Measurements from ENCODE around the gene PARD3B. TPM values are rescaled to one million over a fixed set of nuclear protein-coding genes. Genes with fewer than 3 reads are reported as not detected.

Gene PARD3B
- total RNA-seq, 1 experiment from 2014 or later, result 3.9 TPM

GRCh38 chr2:205657579-205657978 lies 1112.3 kb downstream of the PARD3B start:
- POLR2A ChIA-PET (ENCODE audit: unreplicated experiment), result no interaction called here
- DNase-seq, result no peak
- no peaks in the 10 kb centered on the region for H3K36me3 ChIP-seq (ENCODE audit: low read depth, low read length)
- H4K20me1 ChIP-seq (ENCODE audit: low read length), result no peaks in the 10 kb centered on the region
- no peak overlapping the region for H3K4me2 ChIP-seq (ENCODE audit: low read length)
- TF ChIP-seq CTCF (conservative IDR thresholded peaks at IDR 0.05; ENCODE audit: low read depth, low read length) (no peak), EZH2 (IDR thresholded peaks at IDR 0.05; ENCODE audit: low read length, unreplicated experiment) (no peak), EZH2phosphoT487 (IDR thresholded peaks at IDR 0.05; ENCODE audit: borderline replicate concordance, low read length) (no peak)
- no peaks in the 10 kb centered on the region for H3K9me3 ChIP-seq (ENCODE audit: low read length)
- CTCF ChIA-PET, result no interaction called here
- H3K9me2 ChIP-seq (replicated peaks; ENCODE audit: low read length), result no peaks in the 10 kb centered on the region
- ATAC-seq, result no peak
- no peaks in the 10 kb centered on the region for H3K79me2 ChIP-seq (ENCODE audit: low read length)
- no peak overlapping the region for H3K4me3 ChIP-seq (ENCODE audit: low read length)
- BruUV-seq (replicated peaks), result no TSS peak
- no peak overlapping the region for H3K9ac ChIP-seq (ENCODE audit: low read length)
- H3K27me3 ChIP-seq (ENCODE audit: low read length), result no peaks in the 10 kb centered on the region
- H3K4me1 ChIP-seq (ENCODE audit: insufficient read depth, low read length), result peaks cover 9% of the 10 kb centered on the region; the same call in 1 of the 2 replicates
- H3F3A ChIP-seq (ENCODE audit: low read length, unreplicated experiment), result no peaks in the 10 kb centered on the region
- intact Hi-C loops (cut with micrococcal nuclease), result no loop called here
- H3K27ac ChIP-seq (ENCODE audit: low read length), result no peak overlapping the region
- H2AFZ ChIP-seq (ENCODE audit: low read length), result no peak overlapping the region

- Histone ChIP-seq H3K9ac (ENCODE audit: low read length) (no peak overlapping the region), H3K27me3 (ENCODE audit: low read length) (no peaks in the 10 kb centered on the region), H3F3A (ENCODE audit: low read length, unreplicated experiment) (no peaks in the 10 kb centered on the region), H2AFZ (ENCODE audit: low read length) (no peak overlapping the region), H4K20me1 (ENCODE audit: low read length) (no peaks in the 10 kb centered on the region), H3K27ac (ENCODE audit: low read length) (no peak overlapping the region), H3K9me3 (ENCODE audit: low read length) (no peaks in the 10 kb centered on the region), H3K36me3 (ENCODE audit: low read depth, low read length) (no peaks in the 10 kb centered on the region), H3K4me3 (ENCODE audit: low read length) (no peak overlapping the region), H3K9me2 (replicated peaks; ENCODE audit: low read length) (no peaks in the 10 kb centered on the region), H3K4me1 (ENCODE audit: insufficient read depth, low read length) (peaks cover 9% of the 10 kb centered on the region; the same call in 1 of the 2 replicates), H3K4me2 (ENCODE audit: low read length) (no peak overlapping the region), H3K79me2 (ENCODE audit: low read length) (no peaks in the 10 kb centered on the region)
- ATAC-seq, result no peak
- DNase-seq, result no peak
- POLR2A ChIA-PET (ENCODE audit: unreplicated experiment), result no interaction called here
- CTCF ChIA-PET, result no interaction called here
- intact Hi-C loops (cut with micrococcal nuclease), result no loop called here
- BruUV-seq (replicated peaks), result no TSS peak
- TF ChIP-seq EZH2 (IDR thresholded peaks at IDR 0.05; ENCODE audit: low read length, unreplicated experiment) (no peak), EZH2phosphoT487 (IDR thresholded peaks at IDR 0.05; ENCODE audit: borderline replicate concordance, low read length) (no peak), CTCF (conservative IDR thresholded peaks at IDR 0.05; ENCODE audit: low read depth, low read length) (no peak)
These were observed 1112.8 kb downstream of the PARD3B start for GRCh38 chr2:205658068-205658467.

- no peak overlapping the region for H3K4me3 ChIP-seq (ENCODE audit: low read length)
- H3F3A ChIP-seq (ENCODE audit: low read length, unreplicated experiment), result no peaks in the 10 kb centered on the region
- H3K9me3 ChIP-seq (ENCODE audit: low read length), result no peaks in the 10 kb centered on the region
- BruUV-seq (replicated peaks), result no TSS peak
- no peak overlapping the region for H3K4me2 ChIP-seq (ENCODE audit: low read length)
- H3K27me3 ChIP-seq (ENCODE audit: low read length), result no peaks in the 10 kb centered on the region
- no peak for ATAC-seq
- intact Hi-C loops (cut with micrococcal nuclease), result no loop called here
- ChIA-PET POLR2A (ENCODE audit: unreplicated experiment) (no interaction called here), CTCF (no interaction called here)
- no peaks in the 10 kb centered on the region for H4K20me1 ChIP-seq (ENCODE audit: low read length)
- H3K27ac ChIP-seq (ENCODE audit: low read length), result no peak overlapping the region
- no peak for DNase-seq
- H2AFZ ChIP-seq (ENCODE audit: low read length), result no peak overlapping the region
- no peaks in the 10 kb centered on the region for H3K9me2 ChIP-seq (replicated peaks; ENCODE audit: low read length)
- peaks cover 9% of the 10 kb centered on the region; the same call in 1 of the 2 replicates for H3K4me1 ChIP-seq (ENCODE audit: insufficient read depth, low read length)
- H3K36me3 ChIP-seq (ENCODE audit: low read depth, low read length), result no peaks in the 10 kb centered on the region
- TF ChIP-seq CTCF (conservative IDR thresholded peaks at IDR 0.05; ENCODE audit: low read depth, low read length), result no peak
- TF ChIP-seq EZH2phosphoT487 (IDR thresholded peaks at IDR 0.05; ENCODE audit: borderline replicate concordance, low read length), result no peak
- no peak for TF ChIP-seq EZH2 (IDR thresholded peaks at IDR 0.05; ENCODE audit: low read length, unreplicated experiment)
- no peaks in the 10 kb centered on the region for H3K79me2 ChIP-seq (ENCODE audit: low read length)
- no peak overlapping the region for H3K9ac ChIP-seq (ENCODE audit: low read length)
These were observed 1113.3 kb downstream of the PARD3B start for GRCh38 chr2:205658572-205658971.

Measured in PC-3 (cell line).